ENCODE results near the gene MTFR2. TPM values are rescaled to one million over a fixed set of nuclear protein-coding genes. Genes with fewer than 3 reads are reported as not detected.

MTFR2 gene
- total and polyA plus RNA-seq, 3 donors from 2014 or later = 8.3 to 21.1 (median 8.8) TPM

DNA sequence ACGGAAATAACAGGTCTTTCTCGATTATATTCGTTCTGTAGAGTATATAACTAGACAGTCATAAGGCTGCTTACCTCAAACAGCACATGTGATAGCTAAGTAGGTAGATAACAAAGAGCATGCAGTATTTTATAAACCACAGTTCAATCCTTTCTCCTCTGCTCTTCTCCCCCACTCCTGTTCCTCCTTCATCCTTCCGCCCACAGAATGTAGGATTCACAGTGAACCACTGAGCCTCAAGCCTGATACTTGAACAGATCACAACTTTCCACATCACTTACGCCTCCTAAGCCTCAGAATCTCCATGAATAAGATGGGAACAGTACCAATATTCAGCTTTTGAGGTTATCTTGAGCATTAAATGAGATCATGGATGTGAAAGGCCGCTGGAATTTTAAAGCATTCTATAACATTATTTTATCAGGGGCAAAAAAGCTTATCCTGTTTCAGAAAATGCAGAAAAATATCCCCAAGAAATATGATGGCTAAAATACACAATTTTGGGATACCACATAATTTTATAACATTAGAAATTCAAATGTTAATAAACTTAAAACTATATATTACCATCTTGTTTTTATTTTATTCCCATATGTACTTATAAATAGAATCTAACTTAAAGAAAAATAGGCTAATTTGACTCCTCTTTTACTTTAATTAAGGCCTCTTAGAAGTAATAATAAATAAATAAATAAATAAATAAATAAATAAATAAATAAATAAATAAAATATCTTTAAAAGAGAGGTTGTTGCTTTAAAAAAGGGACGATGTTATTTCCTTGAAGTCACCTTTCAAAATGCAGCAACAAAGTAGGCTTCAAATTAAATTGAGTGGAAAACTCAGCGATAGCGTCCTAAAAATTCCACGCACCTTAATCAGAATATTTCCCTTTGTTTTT lies 33.4 kb downstream of the MTFR2 start:
- no peaks in the 10 kb centered on the region for H3K27me3 ChIP-seq
- H3K27ac ChIP-seq = no peak overlapping the region
- intact Hi-C loops (cut with DNase I; ENCODE audit: low total_unique reads) = no loop called here
- 85 to 86% methylated on average over 10 of the region's 10 CpGs for WGBS, 2 donors
- no peaks in the 10 kb centered on the region for H3K9me3 ChIP-seq
- no peak overlapping the region for H3K4me3 ChIP-seq
- TF ChIP-seq POLR2A (IDR thresholded peaks at IDR 0.05) = no peak
- TF ChIP-seq CTCF (IDR thresholded peaks at IDR 0.05) = no peak
- no peaks in the 10 kb centered on the region for H3K4me1 ChIP-seq
- no peak for DNase-seq
- no peaks in the 10 kb centered on the region for H3K36me3 ChIP-seq (ENCODE audit: low read depth, missing control alignments)

GRCh38 chr6:136213853-136214252 lies 36.3 kb downstream of the MTFR2 start:
- no peaks in the 10 kb centered on the region for H3K36me3 ChIP-seq (ENCODE audit: low read depth, missing control alignments)
- H3K9me3 ChIP-seq = no peaks in the 10 kb centered on the region
- DNase-seq = no peak
- no peaks in the 10 kb centered on the region for H3K4me1 ChIP-seq
- H3K27me3 ChIP-seq = no peaks in the 10 kb centered on the region
- H3K27ac ChIP-seq = no peak overlapping the region
- intact Hi-C loops (cut with DNase I; ENCODE audit: low total_unique reads) = no loop called here
- no peak overlapping the region for H3K4me3 ChIP-seq
- no peak for TF ChIP-seq CTCF (IDR thresholded peaks at IDR 0.05)
- TF ChIP-seq POLR2A (IDR thresholded peaks at IDR 0.05) = no peak

- WGBS, 2 donors = 76 to 87% methylated on average over 5 of the region's 5 CpGs
- no peak for DNase-seq
- TF ChIP-seq CTCF (IDR thresholded peaks at IDR 0.05) (no peak), POLR2A (IDR thresholded peaks at IDR 0.05) (no peak)
Measured at GRCh38 chr6:136213012-136213539, 37.0 kb downstream of the MTFR2 start.

DNA sequence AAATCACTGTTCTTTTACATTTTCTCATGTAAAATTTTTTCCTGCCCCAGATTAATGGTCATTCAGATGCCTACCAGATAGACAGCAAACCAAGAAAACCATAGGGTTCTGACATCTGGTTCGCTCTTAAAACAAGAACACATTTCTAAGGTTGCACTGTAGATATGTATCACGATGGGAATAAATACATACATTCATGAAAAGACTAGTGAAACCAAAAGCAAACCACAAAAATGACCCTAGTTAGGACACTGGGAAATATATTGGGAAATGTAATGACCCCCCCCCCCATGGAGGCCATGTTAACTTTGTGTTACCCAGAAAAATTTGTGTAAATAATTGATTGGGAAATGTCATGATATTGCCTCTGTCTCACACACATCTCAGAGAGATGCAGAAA lies 37.5 kb downstream of the MTFR2 start:
- intact Hi-C loops (cut with DNase I; ENCODE audit: low total_unique reads) = no loop called here
- 91% methylated on average over 2 of the region's 2 CpGs for WGBS, 2 donors
- Histone ChIP-seq H3K9me3 (no peaks in the 10 kb centered on the region), H3K27ac (no peak overlapping the region), H3K4me1 (no peaks in the 10 kb centered on the region), H3K36me3 (ENCODE audit: low read depth, missing control alignments) (no peaks in the 10 kb centered on the region), H3K4me3 (no peak overlapping the region), H3K27me3 (no peaks in the 10 kb centered on the region)
- DNase-seq = no peak
- TF ChIP-seq POLR2A (IDR thresholded peaks at IDR 0.05) (no peak), CTCF (IDR thresholded peaks at IDR 0.05) (no peak)

More at GRCh38 chr6:136213012-136213539, 37.0 kb downstream of the MTFR2 start:
- no peak overlapping the region for H3K27ac ChIP-seq
- intact Hi-C loops (cut with DNase I; ENCODE audit: low total_unique reads) = no loop called here
- no peaks in the 10 kb centered on the region for H3K9me3 ChIP-seq
- H3K36me3 ChIP-seq (ENCODE audit: low read depth, missing control alignments) = no peaks in the 10 kb centered on the region
- no peak overlapping the region for H3K4me3 ChIP-seq
- H3K4me1 ChIP-seq = no peaks in the 10 kb centered on the region
- no peaks in the 10 kb centered on the region for H3K27me3 ChIP-seq
